HepG2 (cell line): Measurements from ENCODE around the gene SLCO2A1. TPM values are rescaled to one million over a fixed set of nuclear protein-coding genes. Genes with fewer than 3 reads are reported as not detected.

Source experiments
- DNMT1 ChIP-seq: sonication (generic); formaldehyde crosslinking; IDR thresholded peaks from 2 replicates; pipeline ENCODE4 v1.5.1; 2020; ENCODE audit warnings: mild to moderate bottlenecking, missing genetic modification reagents
- FOXP4 ChIP-seq: sonication (generic); formaldehyde crosslinking; IDR thresholded peaks from 2 replicates; pipeline ENCODE4 v1.4.0; 2020; ENCODE audit warnings: missing genetic modification reagents
- HNF4A ChIP-seq: sonication (generic); formaldehyde crosslinking; IDR thresholded peaks from 2 replicates; pipeline ENCODE4 v1.4.0; 2020; ENCODE audit warnings: missing genetic modification reagents
- HNRNPH1 ChIP-seq: fragments of 200-400 bp; formaldehyde crosslinking; optimal IDR thresholded peaks from 2 replicates; pipeline ENCODE3; 2017; ENCODE audit warnings: mild to moderate bottlenecking, low read depth, low read length
- KDM6A ChIP-seq: IDR thresholded peaks from 2 replicates; pipeline ENCODE4 v1.6.1; 2016; ENCODE audit warnings: low read depth
- KLF16 ChIP-seq, 2 experiments: sonication (generic) in 1 of 2; formaldehyde crosslinking in 1 of 2; IDR thresholded peaks; 2 replicates each; pipeline versions ENCODE4 v1.6.1 to v1.8.0; 2016 to 2023; ENCODE audit warnings: missing genetic modification reagents in 2 of 2, missing compliant biosample characterization in 1 of 2
- KLF6 ChIP-seq: IDR thresholded peaks from 2 replicates; pipeline ENCODE4 v1.8.0; 2016; ENCODE audit warnings: missing biosample characterization, missing genetic modification reagents
- MEF2D ChIP-seq: sonication (generic); formaldehyde crosslinking; IDR thresholded peaks from 2 replicates; pipeline ENCODE4 v1.5.1; 2020; ENCODE audit warnings: mild to moderate bottlenecking, missing genetic modification reagents
- MYNN ChIP-seq: sonication (generic); formaldehyde crosslinking; IDR thresholded peaks from 2 replicates; pipeline ENCODE4 v1.4.0; 2020; ENCODE audit warnings: mild to moderate bottlenecking, low read depth, missing genetic modification reagents
- NCOA1 ChIP-seq: sonication (generic); formaldehyde crosslinking; IDR thresholded peaks from 2 replicates; pipeline ENCODE4 v1.9.0; 2021; ENCODE audit warnings: missing genetic modification reagents
- NFIC ChIP-seq: IDR thresholded peaks from 2 replicates; pipeline ENCODE4 v1.6.1; 2012; ENCODE audit warnings: mild to moderate bottlenecking, low read length, inconsistent platforms
- NR2F6 ChIP-seq, 2 experiments: IDR thresholded peaks; 2 replicates each; pipeline ENCODE4 v1.6.1; 2016; ENCODE audit warnings: antibody characterized with exemption in 1 of 2, mild to moderate bottlenecking in 1 of 2
- PBX3 ChIP-seq: sonication (generic); formaldehyde crosslinking; IDR thresholded peaks from 2 replicates; pipeline ENCODE4 v1.8.1; 2023; ENCODE audit warnings: missing genetic modification reagents, inconsistent platforms, borderline replicate concordance
- PCBP1 ChIP-seq: fragments of 200-400 bp; formaldehyde crosslinking; IDR thresholded peaks from 2 replicates; pipeline ENCODE4 v1.6.1; 2017; ENCODE audit warnings: mild to moderate bottlenecking, low read depth, low read length, borderline replicate concordance
- REPIN1 ChIP-seq: sonication (generic); formaldehyde crosslinking; IDR thresholded peaks from 2 replicates; pipeline ENCODE4 v1.8.0; 2022; ENCODE audit warnings: missing genetic modification reagents, low read depth, mild to moderate bottlenecking, borderline replicate concordance
- SMAD3 ChIP-seq: sonication (generic); formaldehyde crosslinking; IDR thresholded peaks from 2 replicates; pipeline ENCODE4 v1.4.0; 2020; ENCODE audit warnings: missing genetic modification reagents
- TEAD3 ChIP-seq: optimal IDR thresholded peaks from 2 replicates; pipeline ENCODE3; 2016; ENCODE audit warnings: borderline replicate concordance
- TERF1 ChIP-seq: sonication (generic); formaldehyde crosslinking; IDR thresholded peaks from 2 replicates; pipeline ENCODE4 v1.8.0; 2022; ENCODE audit warnings: mild to moderate bottlenecking, missing genetic modification reagents, moderate library complexity
- USF2 ChIP-seq, 2 experiments: sonication (generic) in 1 of 2; formaldehyde crosslinking in 1 of 2; IDR thresholded peaks; 2 replicates each; pipeline versions ENCODE4 v1.5.1 to v1.6.1; 2011 to 2020; ENCODE audit warnings: borderline replicate concordance in 1 of 2, low read depth in 1 of 2, low read length in 1 of 2, mild to moderate bottlenecking in 1 of 2, missing genetic modification reagents in 1 of 2, moderate library complexity in 1 of 2
- XRCC5 ChIP-seq: fragments of 200-400 bp; formaldehyde crosslinking; optimal IDR thresholded peaks from 2 replicates; pipeline ENCODE3; 2017; ENCODE audit warnings: mild to moderate bottlenecking, low read length
- ZNF264 ChIP-seq: sonication (generic); formaldehyde crosslinking; IDR thresholded peaks from 2 replicates; pipeline ENCODE4 v1.4.0; 2020; ENCODE audit warnings: missing genetic modification reagents
- ZNF3 ChIP-seq: IDR thresholded peaks from 2 replicates; pipeline ENCODE4 v1.7.0; 2017; ENCODE audit warnings: inconsistent platforms
- ZNF501 ChIP-seq: sonication (generic); formaldehyde crosslinking; IDR thresholded peaks from 2 replicates; pipeline ENCODE4 v1.5.1; 2020; ENCODE audit warnings: mild to moderate bottlenecking, moderate library complexity, missing genetic modification reagents
- ZNF768 ChIP-seq: sonication (generic); formaldehyde crosslinking; IDR thresholded peaks from 2 replicates; pipeline ENCODE4 v1.4.0; 2020; ENCODE audit warnings: missing genetic modification reagents
- polyA plus RNA-seq, 8 experiments: library from polyadenylated mRNA; depleted of rRNA in 3 of 8; stranded (reverse) in 7 of 8; unstranded in 1 of 8; fragments of >200 nt; fragmentation: Illumina TruSeq in 4 of 8; extraction: Trizol in 4 of 8; gene quantifications; 2 replicates each; pipeline versions ENCODE4 v1.2.1 to v1.2.3, GENCODE V29; 2011 to 2016; ENCODE audit warnings: low read depth in 4 of 8, missing spikeins in 1 of 8, mixed read lengths in 1 of 8; ENCODE audit not compliant: insufficient read depth in 1 of 8
- total RNA-seq, 5 experiments: library from RNA; depleted of rRNA; stranded (reverse); fragments of >200 nt; fragmentation: Illumina TruSeq; extraction: Trizol; gene quantifications; 2 replicates each; pipeline ENCODE4 v1.2.3, GENCODE V29; 2016; ENCODE audit warnings: low read depth in 1 of 5

The SLCO2A1 gene
- total and polyA plus RNA-seq, 2 of the 13 experiments (the other 11 are each of a cell fraction or from before 2014, with no cell fraction given), result 0.04 TPM; not detected in 1

GRCh38 chr3:134030379-134031347 lies 938 bp upstream of the SLCO2A1 start (continued):
- TF ChIP-seq KLF16 (CRISPR knock-in tag; IDR thresholded peaks at IDR 0.05) (0 out of 4 replicates have a peak, but pooled peaks of 1 of the 2 experiments have one; percentile 26), XRCC5 (no peak), KLF6 (no peak), DNMT1 (CRISPR knock-in tag) (no peak), KDM6A (CRISPR knock-in tag) (peak; percentile 55; the same call in 1 of the 2 replicates), ZNF768 (no peak), MYNN (no peak), ZNF501 (CRISPR knock-in tag) (no peak), FOXP4 (peak; percentile 64; the same call in 1 of the 2 replicates), REPIN1 (CRISPR knock-in tag) (no peak), USF2 (IDR thresholded peaks at IDR 0.05; ENCODE audit: low read depth, low read length) (no peak), USF2 (CRISPR knock-in tag; IDR thresholded peaks at IDR 0.05; ENCODE audit: borderline replicate concordance) (no peak), PCBP1 (no peak), NCOA1 (CRISPR knock-in tag) (no peak), HNF4A (CRISPR knock-in tag) (peak; percentile 75), TEAD3 (CRISPR knock-in tag) (no peak), NFIC (peak; percentile 89), SMAD3 (CRISPR knock-in tag) (no peak), ZNF264 (CRISPR knock-in tag) (no peak), HNRNPH1 (no peak), NR2F6 (IDR thresholded peaks at IDR 0.05) (peak; percentile 24; the same call in 1 of the 2 replicates), NR2F6 (CRISPR knock-in tag; IDR thresholded peaks at IDR 0.05) (no peak), TERF1 (CRISPR knock-in tag) (no peak), PBX3 (CRISPR knock-in tag) (no peak), ZNF3 (CRISPR knock-in tag) (no peak), MEF2D (peak; percentile 98)
